ENCODE measurements around the gene CDH8.

The CDH8 gene

GRCh38 chr16:62022688-62023087, 13.6 kb downstream of the CDH8 start:
- DNase-seq = no peak

DNA sequence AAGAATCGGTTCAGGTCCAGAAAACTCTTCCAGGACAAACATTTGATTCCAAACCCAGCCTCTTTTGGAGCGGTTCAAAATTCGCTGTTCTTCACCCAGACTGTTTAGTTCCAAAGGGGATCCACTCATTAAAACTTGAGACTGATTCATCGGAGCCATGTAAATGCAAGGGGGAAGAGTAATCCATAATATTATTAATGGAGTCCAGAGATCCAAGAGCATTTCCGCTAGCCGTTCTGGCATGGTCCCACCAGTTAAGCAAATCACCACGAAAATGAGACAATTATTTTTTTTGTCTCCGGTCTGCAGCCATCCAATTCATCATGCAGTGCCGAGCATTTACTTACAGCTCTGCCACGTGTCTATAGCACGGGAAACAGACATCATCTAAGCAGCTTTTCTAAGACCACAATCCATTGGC, 15.1 kb downstream of the CDH8 start:
- DNase-seq = no peak

- DNase-seq = no peak
These were observed 15.6 kb downstream of the CDH8 start for GRCh38 chr16:62020681-62021080.

GRCh38 chr16:62019851-62020250, 16.4 kb downstream of the CDH8 start:
- no peak for DNase-seq

GRCh38 chr16:62018301-62019060, 17.8 kb downstream of the CDH8 start:
- no peak for DNase-seq

DNA sequence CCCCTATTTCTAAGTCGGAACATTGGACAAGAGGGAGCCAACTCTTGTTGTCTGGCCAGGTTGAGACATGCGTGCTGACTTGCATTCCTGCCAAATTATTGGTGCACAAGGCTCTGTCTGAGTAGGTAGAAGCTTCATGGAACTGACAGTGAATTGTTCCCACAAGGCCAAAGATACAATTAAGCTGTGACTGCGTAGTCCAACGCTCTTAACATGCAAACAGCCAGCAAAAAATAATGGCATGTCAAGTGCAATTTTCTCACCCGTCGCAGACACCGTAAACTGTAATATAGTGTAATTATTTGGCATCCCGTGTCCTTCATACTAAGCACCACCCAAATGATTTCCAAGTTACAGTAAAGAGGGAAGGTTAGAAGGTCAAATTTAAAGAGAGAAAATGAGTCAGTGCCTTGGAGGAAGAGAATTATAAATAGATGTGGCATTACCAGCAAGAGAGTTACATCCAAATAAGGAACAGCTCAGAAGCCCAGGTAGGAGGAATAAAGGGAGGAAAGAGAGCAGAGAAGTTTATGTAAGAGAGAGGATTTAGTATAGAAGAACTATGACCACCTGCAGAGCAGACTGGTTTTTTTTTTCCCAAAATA, 21.8 kb downstream of the CDH8 start:
- no peak for DNase-seq

DNA sequence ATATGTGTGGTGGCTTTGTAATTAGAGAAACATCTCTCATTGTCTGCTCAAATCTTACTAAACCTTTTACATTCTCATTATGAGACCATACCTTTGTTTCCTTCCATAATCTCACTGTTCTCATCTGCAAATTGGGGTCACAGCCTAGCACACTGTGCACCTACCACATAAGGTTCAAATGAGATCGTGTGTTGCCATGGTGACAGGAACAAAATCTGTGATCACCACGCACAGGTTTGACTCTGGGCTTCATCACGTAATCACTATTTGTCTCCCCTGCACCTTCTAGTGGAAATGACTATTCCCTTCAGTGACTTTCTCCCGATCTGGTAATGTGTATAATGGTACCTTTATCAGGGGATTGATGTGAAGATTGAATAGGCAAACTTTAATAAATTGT, 26.1 kb downstream of the CDH8 start:
- DNase-seq = no peak

DNA sequence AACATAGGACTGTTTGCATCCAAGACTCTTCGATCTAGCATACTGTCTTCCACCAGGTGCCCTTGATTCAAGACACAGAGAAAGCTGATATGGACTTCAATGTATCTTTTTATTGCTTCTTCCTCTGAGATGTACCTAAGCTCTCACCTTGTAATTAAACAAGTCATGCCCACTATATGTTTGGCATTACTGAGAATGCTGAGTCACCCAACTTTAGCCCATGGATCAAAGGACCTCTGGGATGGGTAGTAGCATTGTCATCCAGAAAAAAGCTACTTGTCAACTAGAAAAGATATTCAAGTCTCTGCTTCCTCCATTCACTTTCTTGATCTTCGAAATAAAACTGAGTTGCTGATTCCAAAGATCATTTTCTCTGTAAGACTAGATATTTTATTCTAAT, 37.8 kb downstream of the CDH8 start:
- DNase-seq = no peak

GRCh38 chr16:61993108-61993507, 43.1 kb downstream of the CDH8 start:
- no peak for DNase-seq

DNA sequence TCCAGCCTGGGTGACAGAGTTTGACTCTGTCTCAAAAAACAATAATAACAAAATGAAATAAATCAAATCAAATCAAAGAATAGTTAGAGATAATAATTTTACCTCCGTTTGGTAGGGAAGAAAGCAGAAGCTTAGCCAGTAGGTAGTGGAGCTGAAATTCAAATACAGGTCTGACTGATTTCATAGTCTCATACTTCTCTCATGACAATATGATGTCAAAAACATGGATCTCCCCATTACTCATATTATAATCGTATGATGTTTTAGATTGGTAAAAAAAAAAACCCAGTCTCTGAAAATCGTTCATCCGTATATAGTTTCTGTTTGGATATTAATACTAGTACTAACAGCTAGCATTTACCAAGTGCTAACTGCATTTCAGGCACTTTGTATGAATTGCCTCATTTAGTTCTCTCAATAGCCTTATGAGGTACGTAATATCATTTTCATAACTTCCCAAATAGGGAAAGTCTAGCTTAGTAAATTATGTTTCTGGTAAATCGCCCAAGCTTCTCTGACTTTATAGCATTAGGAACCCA, 48.7 kb downstream of the CDH8 start:
- no peak for DNase-seq

- no peak for DNase-seq
These were observed 67.2 kb downstream of the CDH8 start for GRCh38 chr16:61969077-61969382.

- no peak for DNase-seq
These were observed 67.8 kb downstream of the CDH8 start for GRCh38 chr16:61968242-61969076.

DNA sequence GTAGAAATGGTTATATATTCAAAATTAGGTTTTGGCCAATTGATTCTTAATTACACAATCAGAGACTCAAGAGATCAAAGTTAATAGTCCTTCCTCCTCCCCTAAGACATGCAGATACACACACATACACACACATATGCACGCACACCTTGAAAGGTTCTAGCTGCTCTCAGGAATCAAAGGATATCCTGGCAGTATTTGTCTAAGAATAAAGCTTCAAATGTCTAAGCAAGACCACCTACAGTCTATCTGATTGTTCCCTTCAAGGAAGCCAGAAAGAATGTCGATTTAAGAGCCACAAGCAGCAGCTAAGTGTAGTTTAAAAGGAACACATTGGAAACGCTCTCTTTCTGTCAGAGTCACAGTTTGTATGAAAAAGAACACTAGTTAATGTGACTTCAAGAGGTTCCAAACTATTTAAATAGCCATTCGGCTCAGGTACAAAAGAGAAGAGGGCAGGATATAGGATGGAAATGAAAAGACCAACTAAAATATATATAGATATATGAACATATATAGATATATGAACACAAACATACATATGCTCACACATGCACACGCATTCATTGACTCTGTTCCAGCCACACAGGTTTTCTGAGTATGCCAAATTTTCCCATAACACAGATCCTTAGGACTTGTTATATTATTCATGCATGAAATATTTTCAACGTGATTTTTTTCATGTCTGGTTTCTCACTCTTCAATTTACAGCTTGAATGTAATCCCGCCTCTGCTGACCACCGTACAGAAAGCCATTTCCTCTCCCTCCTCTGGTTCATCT, 79.0 kb downstream of the CDH8 start:
- DNase-seq = no peak

DNA sequence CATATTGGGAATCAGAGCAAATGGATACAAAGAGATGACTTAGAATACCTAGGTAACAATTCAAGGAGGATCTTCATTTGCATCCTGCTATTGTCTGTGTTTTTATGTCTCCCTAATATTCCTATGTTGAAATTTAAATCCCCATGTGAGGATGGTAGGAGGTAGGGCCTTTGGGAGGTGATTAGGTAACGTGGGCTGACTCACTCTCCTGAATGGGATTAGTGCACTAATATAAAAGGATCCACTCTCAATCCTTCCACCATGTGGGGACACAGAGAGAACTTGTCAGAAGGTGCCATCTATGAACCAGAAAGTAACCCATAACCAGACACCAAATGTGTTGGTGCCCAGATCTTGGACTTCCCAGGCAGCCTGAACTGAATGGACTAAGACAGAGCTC, 83.4 kb downstream of the CDH8 start:
- no peak for DNase-seq

GRCh38 chr16:61948414-61948813, 87.8 kb downstream of the CDH8 start:
- DNase-seq = no peak

DNA sequence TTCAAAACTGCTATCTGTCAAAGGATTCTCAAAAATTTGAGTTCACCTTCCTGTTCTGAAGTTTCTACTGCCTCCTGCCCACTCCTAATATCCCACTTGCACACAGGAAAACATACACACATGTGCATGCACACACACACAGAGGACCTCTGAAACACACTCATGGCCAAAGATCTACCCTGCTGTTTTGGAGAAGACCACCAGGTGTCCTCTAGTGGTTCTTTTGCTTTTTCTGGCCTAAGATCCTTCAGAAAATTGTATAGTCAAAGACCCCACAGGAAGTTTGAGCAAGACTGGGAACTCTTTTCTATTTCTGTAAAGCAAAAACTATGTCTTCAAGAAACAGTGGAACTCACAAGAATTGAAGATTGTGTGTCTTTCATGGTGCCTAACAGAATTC, 90.2 kb downstream of the CDH8 start:
- DNase-seq = no peak

- no peak for DNase-seq
These were observed 90.7 kb downstream of the CDH8 start for GRCh38 chr16:61945511-61945910.

GRCh38 chr16:61944004-61944403, 92.2 kb downstream of the CDH8 start:
- DNase-seq = no peak

DNA sequence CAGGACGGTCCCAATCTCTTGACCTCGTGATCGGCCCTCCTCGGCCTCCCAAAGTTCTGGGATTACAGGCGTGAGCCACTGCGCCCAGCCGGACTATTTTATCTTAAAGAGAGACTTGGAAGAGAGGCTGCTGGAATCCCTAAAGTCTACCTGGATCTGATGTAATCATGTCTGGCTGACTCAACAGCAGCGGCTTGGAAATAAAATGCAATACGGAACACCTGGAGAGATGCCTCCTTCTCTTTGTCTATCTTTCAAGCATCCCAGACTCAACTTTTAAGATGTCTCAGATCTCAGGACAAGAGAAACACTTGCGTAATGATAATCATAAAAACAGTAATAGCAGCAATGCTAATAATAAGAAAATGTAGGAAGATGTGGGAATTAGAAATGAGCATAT, 95.6 kb downstream of the CDH8 start:
- no peak for DNase-seq

DNA sequence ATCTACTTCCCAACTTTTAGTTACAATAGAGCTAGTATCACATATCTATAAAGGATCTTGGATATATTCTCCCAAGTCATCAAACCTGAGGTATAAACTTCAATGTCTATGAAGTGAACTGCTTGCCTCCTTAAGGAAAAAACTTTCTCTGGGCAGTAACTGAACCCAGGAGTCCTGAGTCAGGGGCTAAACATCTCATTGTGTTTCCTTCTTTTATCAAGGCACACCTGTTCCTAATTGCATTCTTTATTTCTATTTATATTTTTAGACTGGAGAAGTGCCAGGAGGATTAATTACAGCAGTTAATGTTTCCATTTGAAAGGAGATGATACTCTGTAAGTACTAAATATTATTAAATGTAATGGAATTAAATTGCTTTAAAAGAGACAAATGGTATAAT, 98.6 kb downstream of the CDH8 start:
- no peak for DNase-seq

- DNase-seq = no peak
These were observed 99.7 kb downstream of the CDH8 start for GRCh38 chr16:61936522-61936921.

GRCh38 chr16:61934601-61935000, 101.6 kb downstream of the CDH8 start:
- DNase-seq = no peak

GRCh38 chr16:61929776-61930175, 106.5 kb downstream of the CDH8 start:
- DNase-seq = no peak

All from stimulated activated CD8-positive, alpha-beta memory T cell treated with anti-CD3 and anti-CD28 coated beads, Interleukin-4, amount 100 ng/mL, for 48 hours (primary cell).